IMR-90 (cell line): ENCODE measurements around the gene C16orf82.

ENCODE experiments used
- CEBPB ChIP-seq: IDR thresholded peaks from 2 replicates; pipeline ENCODE4 v1.6.1; 2012; ENCODE audit warnings: low read depth, low read length, improper control_type of control experiment
- CHD1 ChIP-seq: IDR thresholded peaks from 2 replicates; pipeline ENCODE4 v1.6.1; 2012; ENCODE audit warnings: low read depth, low read length, improper control_type of control experiment
- CTCF ChIP-seq: conservative IDR thresholded peaks from 2 replicates; pipeline ENCODE4 v1.5.1; 2012; ENCODE audit warnings: mild to moderate bottlenecking, low read depth, low read length, improper control_type of control experiment
- ELK1 ChIP-seq: fragments of 150-350 bp; IDR thresholded peaks from 2 replicates; pipeline ENCODE4 v1.6.1; 2016; ENCODE audit warnings: low read depth, mild to moderate bottlenecking, low read length, moderate library complexity, borderline replicate concordance
- MAZ ChIP-seq: IDR thresholded peaks from 2 replicates; pipeline ENCODE4 v1.6.1; 2012; ENCODE audit warnings: low read depth, mild to moderate bottlenecking, low read length, improper control_type of control experiment, moderate library complexity, borderline replicate concordance
- POLR2A ChIP-seq: IDR thresholded peaks from 2 replicates; pipeline ENCODE4 v1.6.1; 2012; ENCODE audit warnings: mild to moderate bottlenecking, low read depth, low read length
- RCOR1 ChIP-seq: IDR thresholded peaks from 2 replicates; pipeline ENCODE4 v1.6.1; 2012; ENCODE audit warnings: mild to moderate bottlenecking, low read length, improper control_type of control experiment; ENCODE audit not compliant: insufficient replicate concordance
- RFX5 ChIP-seq: IDR thresholded peaks from 2 replicates; pipeline ENCODE4 v1.8.0; 2012; ENCODE audit warnings: low read depth, mild to moderate bottlenecking, low read length, moderate library complexity
- USF2 ChIP-seq: fragments of 150-350 bp; IDR thresholded peaks from 2 replicates; pipeline ENCODE4 v1.6.1; 2017; ENCODE audit warnings: mild to moderate bottlenecking, antibody characterized with exemption, low read length, low read depth

GRCh38 chr16:27053996-27054395 lies 12.7 kb upstream of the C16orf82 start:
- TF ChIP-seq CTCF (no peak), RCOR1 (no peak), POLR2A (no peak), CHD1 (no peak), MAZ (no peak), RFX5 (no peak), CEBPB (no peak), USF2 (no peak), ELK1 (no peak)
